Suprapubic skin (tissue), 4 donors: ENCODE data around the gene RXRB. TPM values are rescaled to one million over a fixed set of nuclear protein-coding genes. Genes with fewer than 3 reads are reported as not detected.

Experiments used
- DNase-seq, 2 donors: peaks; one replicate each; pipeline ENCODE4 v3.0.0-alpha.2; 2019; ENCODE audit warnings: low spot score in 2 of 2
- H3K27ac ChIP-seq: fragments of 200-600 bp; sonication (generic); one replicate; pipeline ENCODE4 v1.5.1; 2019
- H3K27me3 ChIP-seq: fragments of 200-600 bp; sonication (generic); one replicate; pipeline ENCODE4 v1.5.1; 2019
- H3K36me3 ChIP-seq: fragments of 200-600 bp; sonication (generic); one replicate; pipeline ENCODE4 v1.5.1; 2019
- H3K4me1 ChIP-seq: fragments of 200-600 bp; sonication (generic); one replicate; pipeline ENCODE4 v1.5.1; 2019
- H3K4me3 ChIP-seq: fragments of 200-600 bp; sonication (generic); one replicate; pipeline ENCODE4 v1.5.1; 2019; ENCODE audit warnings: mild to moderate bottlenecking
- H3K9me3 ChIP-seq: fragments of 200-600 bp; sonication (generic); one replicate; pipeline ENCODE4 v1.5.1; 2019
- CTCF ChIP-seq, 2 donors: fragments of 200-600 bp in 1 of 2; fragments of 450-650 bp in 1 of 2; sonication (generic) in 1 of 2; IDR thresholded peaks; one replicate each; pipeline ENCODE4 v1.5.1; 2016 to 2019; ENCODE audit warnings: antibody characterized with exemption in 2 of 2, mild to moderate bottlenecking in 1 of 2, moderate library complexity in 1 of 2
- EP300 ChIP-seq: sonication (generic); formaldehyde crosslinking; IDR thresholded peaks from one replicate; pipeline ENCODE4 v1.6.1; 2017; ENCODE audit warnings: antibody characterized with exemption
- POLR2A ChIP-seq, 2 donors: fragments of 450-650 bp; IDR thresholded peaks; one replicate each; pipeline ENCODE4 v1.6.1; 2017; ENCODE audit warnings: antibody characterized with exemption in 2 of 2, mild to moderate bottlenecking in 2 of 2, moderate library complexity in 2 of 2
- POLR2AphosphoS5 ChIP-seq, 3 donors: sonication (generic); formaldehyde crosslinking; IDR thresholded peaks; one replicate each; pipeline ENCODE4 v1.6.1; 2017; ENCODE audit warnings: antibody characterized with exemption in 3 of 3
- WGBS: methylation state at CpG from one replicate; pipeline ENCODE4 v1.1.5; 2018; 5-methylcytosine and 5-hydroxymethylcytosine counted together
- total RNA-seq, 4 donors: library from RNA; depleted of rRNA; stranded (reverse); fragments of >200 nt; gene quantifications; one replicate each; pipeline ENCODE4 v1.1.0, GENCODE V29; 2016

The RXRB gene
- 10 to 100 TPM; 18.6 to 47.9 (median 26.9) TPM for total RNA-seq

DNA sequence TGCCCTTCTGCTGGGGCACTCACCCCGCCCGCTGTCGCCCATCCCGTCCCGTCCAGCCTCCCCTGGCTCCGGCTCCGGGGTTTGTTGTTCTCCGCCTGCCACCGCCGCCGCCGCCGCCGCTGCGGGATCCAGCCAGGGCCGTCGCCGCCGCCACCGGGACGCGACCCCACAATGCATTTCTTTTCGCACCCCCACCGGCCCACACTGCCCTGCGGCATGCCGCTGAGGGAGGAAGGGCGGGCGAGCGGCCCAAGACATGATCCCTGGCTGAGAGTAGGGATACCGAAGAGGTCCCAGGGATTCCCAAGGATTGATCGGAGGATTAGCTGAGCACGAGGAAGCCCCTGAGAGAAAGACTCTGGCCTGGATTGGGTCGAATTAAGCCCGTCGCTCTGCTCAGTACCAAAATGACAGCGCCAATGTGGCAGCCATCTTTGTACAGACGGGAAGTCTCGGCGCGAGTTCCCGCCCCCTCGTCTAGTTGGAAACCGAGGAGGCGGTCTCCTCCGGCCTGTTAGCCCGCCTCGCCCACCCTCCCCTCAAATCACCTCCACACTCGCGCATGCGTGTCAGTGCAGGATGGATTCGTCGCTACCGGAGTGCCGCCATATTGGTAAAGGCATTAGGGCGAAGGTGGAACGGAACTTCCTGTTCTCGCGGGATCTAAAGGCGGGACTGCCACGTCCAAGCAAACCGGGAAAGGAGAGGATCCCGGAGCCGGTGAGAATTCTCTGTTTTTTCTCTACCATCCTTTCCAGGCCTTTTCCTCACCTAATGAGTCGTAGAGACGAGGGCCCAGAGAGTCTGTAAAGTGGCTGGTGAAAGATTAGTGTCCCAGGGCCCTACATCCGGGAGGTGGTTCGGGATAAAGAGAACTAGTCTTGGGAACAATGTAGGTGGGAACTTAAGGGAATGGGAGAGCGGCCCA is at the start of gene RXRB, which contains the start of gene SLC39A7:
Gene RXRB, minus strand, starts transcription at position 447 of the 928 bp plus-strand sequence. Its CDS starts 189 bp downstream, at position 258.
Gene SLC39A7, plus strand, starts transcription at position 649 of the 928 bp plus-strand sequence. CDS start 379 bp downstream, outside the sequence.
- Histone ChIP-seq H3K36me3 (peaks cover 32% of the 10 kb centered on the region), H3K27me3 (no peaks in the 10 kb centered on the region), H3K4me1 (peaks cover 63% of the 10 kb centered on the region), H3K9me3 (no peaks in the 10 kb centered on the region), H3K27ac (peak within 1 kb of the TSS; percentile 96), H3K4me3 (peak within 1 kb of the TSS; percentile 77)
- DNase-seq, result peak; percentile 100
- TF ChIP-seq EP300, result no peak
- TF ChIP-seq POLR2AphosphoS5 (IDR thresholded peaks at IDR 0.05), result peak; percentile 52 to 67 (median 58)
- TF ChIP-seq POLR2A (IDR thresholded peaks at IDR 0.05), result peak; percentile 46 to 73
- no peak for TF ChIP-seq CTCF (IDR thresholded peaks at IDR 0.05)
- under 1% methylated on average over 50 of the region's 68 CpGs for WGBS

DNA sequence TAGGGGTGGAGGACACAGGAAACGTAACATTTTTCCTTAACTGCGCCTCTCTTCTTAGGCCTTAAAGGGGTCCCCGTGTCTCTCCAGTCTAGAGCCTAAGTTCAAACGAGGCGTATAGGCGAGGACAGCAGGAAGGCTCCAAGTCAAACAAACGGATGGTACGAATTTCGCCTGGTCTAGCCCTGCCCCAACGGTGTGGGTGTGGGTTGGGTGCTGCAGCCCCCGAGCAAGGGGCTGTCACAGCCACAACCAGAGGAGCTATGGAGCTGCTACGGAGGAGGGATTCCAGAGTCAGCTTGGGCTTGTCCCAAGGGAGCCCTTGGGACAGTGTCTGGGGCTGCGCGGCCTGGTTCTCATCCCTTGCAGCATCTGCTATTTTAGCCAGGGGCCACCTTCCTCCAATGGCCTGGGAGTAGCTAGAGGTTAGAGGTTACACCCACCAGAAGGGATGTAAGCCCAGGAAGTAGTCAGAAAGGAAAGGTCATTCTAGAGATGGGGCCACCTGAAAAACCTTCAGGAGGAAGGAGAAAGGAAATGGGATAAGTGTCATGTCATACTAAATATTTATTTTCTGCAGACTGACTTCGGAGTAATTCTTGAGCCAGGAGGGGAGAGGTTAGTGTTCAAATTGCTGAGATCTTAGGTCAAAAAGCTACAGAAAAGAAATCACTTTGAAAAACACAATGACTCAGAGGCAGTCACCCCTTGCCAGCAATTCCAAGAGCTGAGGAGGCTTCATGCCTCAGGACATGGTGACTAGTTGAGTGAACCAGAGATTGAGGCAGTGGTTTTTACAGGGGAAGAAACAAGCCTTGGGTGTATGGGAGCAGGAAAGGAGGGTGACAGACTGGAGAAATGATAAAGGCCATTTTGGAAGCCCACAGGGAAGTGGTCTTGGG is 49.5 kb upstream of the RXRB start:
- 15% methylated on average over 14 of the region's 15 CpGs for WGBS

GRCh38 chr6:33248932-33249731 is 48.7 kb upstream of the RXRB start:
- WGBS, result 0% methylated on average over 27 of the region's 58 CpGs
- H3K36me3 ChIP-seq, result peaks cover 17% of the 10 kb centered on the region
- peak; percentile 98 to 99 for DNase-seq
- peaks cover 34% of the 10 kb centered on the region for H3K4me1 ChIP-seq
- H3K27me3 ChIP-seq, result no peaks in the 10 kb centered on the region
- peak overlapping the region; percentile 96 for H3K27ac ChIP-seq
- peak overlapping the region; percentile 71 for H3K4me3 ChIP-seq
- peak in 1 of 3 donors; percentile 72 for TF ChIP-seq POLR2AphosphoS5 (IDR thresholded peaks at IDR 0.05)
- no peak for TF ChIP-seq EP300
- peak in 1 of 2 donors; percentile 9 for TF ChIP-seq CTCF (IDR thresholded peaks at IDR 0.05)
- peak in 1 of 2 donors; percentile 68 for TF ChIP-seq POLR2A (IDR thresholded peaks at IDR 0.05)
- no peaks in the 10 kb centered on the region for H3K9me3 ChIP-seq

More for the DNA sequence above, 49.5 kb upstream of the RXRB start:
- peak in 1 of 2 donors; percentile 61 for DNase-seq
- Histone ChIP-seq H3K4me3 (peak overlapping the region; percentile 71), H3K9me3 (no peaks in the 10 kb centered on the region), H3K27ac (peak overlapping the region; percentile 96), H3K27me3 (no peaks in the 10 kb centered on the region), H3K4me1 (peaks cover 34% of the 10 kb centered on the region), H3K36me3 (peaks cover 18% of the 10 kb centered on the region)
- TF ChIP-seq CTCF (IDR thresholded peaks at IDR 0.05), result no peak
- TF ChIP-seq POLR2AphosphoS5 (IDR thresholded peaks at IDR 0.05), result no peak
- TF ChIP-seq EP300, result no peak
- TF ChIP-seq POLR2A (IDR thresholded peaks at IDR 0.05), result no peak

DNA sequence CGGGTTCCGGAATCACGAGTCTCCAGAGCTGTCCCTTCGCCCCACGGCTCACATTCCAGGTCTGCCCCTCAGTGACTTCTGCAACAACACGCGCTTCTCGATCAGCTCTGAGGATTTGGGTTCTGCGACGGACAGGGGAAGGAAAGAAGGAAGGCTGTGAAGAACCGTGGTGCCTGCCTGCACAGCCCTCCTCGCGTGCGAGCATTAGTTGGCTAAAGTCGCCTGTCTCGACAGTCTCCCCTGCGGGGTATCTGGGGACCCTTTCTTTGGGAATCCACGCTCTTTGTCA is 48.1 kb upstream of the RXRB start:
- Histone ChIP-seq H3K4me1 (peaks cover 34% of the 10 kb centered on the region), H3K9me3 (no peaks in the 10 kb centered on the region), H3K36me3 (peaks cover 17% of the 10 kb centered on the region), H3K4me3 (peak overlapping the region; percentile 71), H3K27me3 (no peaks in the 10 kb centered on the region), H3K27ac (peak overlapping the region; percentile 96)
- DNase-seq, result no peak
- no peak for TF ChIP-seq POLR2A (IDR thresholded peaks at IDR 0.05)
- TF ChIP-seq CTCF (IDR thresholded peaks at IDR 0.05), result no peak
- TF ChIP-seq POLR2AphosphoS5 (IDR thresholded peaks at IDR 0.05), result no peak
- no peak for TF ChIP-seq EP300
- WGBS, result under 1% methylated on average over 14 of the region's 18 CpGs
